ENCODE data around the gene FUT7.
A peak's percentile ranks its signal among the peaks of the same experiment; 100 is the strongest.
"Not testable (repeated sequence)": the region's sequence is repeated elsewhere in the genome, so short reads cannot be mapped to it uniquely, and the experiment has no call there.

The FUT7 gene

DNA sequence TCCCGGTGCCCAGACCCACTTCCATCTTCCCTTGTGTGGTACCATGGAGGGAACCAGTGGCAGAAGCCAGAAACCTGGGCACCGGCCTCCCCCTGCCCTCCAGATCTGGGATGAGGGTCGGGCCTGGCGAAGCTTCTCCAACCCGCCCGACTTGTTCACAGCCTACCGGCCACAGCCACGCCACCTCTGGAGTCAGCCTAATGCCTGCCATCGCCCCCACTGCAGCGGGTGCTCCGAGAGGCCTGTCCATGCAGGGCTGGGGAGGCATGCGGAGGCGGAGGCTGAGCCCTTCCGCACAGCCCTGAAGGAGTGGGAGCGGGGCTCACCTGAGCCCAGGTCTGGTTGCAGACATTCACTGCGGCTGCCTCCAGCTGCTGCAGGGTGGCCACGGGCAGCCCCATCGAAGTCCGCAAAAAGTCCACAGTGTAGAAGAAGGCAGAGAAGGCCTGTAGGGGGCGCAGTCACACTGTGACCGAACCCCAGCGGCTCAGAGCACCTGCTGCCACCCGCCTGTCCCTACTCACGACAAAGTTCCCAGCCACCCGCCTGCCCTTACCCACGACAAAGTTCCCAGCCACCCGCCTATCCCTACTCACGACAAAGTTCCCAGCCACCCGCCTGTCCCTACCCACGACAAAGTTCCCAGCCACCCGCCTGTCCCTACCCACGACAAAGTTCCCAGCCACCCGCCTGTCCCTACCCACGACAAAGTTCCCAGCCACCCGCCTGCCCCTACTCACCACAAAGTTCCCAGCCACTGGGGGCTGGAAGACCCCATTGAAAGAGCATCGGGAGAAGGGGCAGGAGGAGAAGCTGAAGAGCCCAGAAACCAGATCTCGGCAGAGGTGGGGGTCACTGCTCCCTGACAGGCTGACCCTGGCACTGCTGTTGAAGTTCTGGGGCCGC is 17.9 kb upstream of the FUT7 start:
- peak; percentile 36 for DNase-seq (ENCODE audit: low read depth)

DNA sequence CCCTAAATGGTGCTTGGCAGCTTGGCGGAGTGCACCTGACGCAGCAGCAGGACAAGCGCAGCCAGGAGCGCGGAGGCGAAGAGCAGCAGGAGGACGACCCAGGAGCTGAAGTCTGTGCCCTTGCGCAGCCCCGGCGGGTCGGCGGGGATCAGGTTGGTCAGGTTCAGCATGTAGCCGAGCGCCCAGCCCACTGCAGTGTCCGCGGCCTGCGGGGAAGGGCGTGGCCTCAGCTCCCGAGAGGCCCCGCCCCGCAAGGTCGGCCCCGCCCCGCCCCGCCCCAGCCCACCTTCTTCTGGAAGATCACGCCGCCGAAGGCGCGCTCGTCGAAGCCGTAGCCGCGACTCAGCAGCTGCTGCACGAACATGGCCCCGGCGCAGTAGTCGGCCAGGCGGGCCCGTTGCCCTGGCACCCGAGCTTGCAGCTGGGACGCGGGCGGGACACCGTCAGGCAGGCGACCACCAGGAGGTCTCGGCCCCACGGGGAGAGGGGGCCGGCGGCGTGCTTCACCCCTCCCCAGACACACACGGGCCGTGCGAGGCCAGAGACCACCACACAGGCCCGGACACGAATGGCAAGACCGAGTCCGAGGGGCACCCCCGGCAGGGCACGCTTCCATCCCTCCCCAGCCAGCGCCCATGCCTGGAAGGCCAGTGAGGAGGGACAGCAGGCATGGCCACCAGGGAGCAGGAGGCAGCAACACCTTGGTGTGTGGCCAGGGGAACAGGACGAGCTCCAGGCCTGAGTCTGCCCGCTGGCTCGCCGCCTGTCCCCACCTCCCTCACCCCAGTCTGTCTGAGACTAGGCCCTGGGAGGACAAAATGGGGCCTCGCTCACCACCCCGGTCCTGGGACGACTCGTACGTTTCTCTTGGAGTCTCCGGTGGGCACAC is 17.0 kb upstream of the FUT7 start:
- no peak for DNase-seq (ENCODE audit: low read depth)

DNA sequence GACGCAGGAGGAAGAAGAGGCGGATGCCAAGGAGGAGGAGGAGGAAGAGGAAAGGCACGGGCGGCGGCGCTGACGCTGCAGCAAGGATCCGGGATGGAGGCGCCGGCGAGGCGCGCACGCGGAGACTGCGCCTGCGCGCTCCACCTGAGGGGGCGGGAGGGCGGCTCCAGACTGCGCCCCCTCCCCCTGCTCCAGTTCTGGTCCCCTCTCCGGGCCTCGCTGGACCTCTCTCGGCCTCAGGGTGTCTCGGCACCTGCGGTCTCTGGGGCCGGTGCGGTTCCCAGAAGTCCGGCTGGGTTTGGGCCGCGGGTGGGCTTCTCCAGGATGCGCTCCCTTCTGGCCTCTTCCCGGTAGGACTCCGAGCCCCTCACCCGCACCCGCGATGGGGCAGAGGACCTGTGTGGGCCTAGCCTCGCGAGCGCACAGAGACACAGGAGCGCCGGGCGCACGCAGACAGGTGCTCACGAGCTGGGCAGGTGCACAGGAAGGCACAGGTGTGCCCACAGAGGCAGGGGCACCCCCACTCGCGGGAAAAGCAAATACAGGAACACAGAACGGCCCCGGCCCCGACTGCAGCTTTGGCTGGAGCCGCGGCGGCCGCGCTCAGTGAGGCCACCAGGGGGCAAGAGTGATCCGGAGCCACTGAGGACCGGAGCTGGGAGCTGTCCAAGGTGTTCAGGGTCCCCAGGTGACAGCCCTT is 14.3 kb upstream of the FUT7 start, which contains the start of gene NPDC1:
Gene NPDC1 (minus strand): TSS at position 90 of the 700 bp plus-strand sequence. CDS start 188 bp downstream, outside the sequence.
- DNase-seq (ENCODE audit: low read depth): peak; percentile 72

DNA sequence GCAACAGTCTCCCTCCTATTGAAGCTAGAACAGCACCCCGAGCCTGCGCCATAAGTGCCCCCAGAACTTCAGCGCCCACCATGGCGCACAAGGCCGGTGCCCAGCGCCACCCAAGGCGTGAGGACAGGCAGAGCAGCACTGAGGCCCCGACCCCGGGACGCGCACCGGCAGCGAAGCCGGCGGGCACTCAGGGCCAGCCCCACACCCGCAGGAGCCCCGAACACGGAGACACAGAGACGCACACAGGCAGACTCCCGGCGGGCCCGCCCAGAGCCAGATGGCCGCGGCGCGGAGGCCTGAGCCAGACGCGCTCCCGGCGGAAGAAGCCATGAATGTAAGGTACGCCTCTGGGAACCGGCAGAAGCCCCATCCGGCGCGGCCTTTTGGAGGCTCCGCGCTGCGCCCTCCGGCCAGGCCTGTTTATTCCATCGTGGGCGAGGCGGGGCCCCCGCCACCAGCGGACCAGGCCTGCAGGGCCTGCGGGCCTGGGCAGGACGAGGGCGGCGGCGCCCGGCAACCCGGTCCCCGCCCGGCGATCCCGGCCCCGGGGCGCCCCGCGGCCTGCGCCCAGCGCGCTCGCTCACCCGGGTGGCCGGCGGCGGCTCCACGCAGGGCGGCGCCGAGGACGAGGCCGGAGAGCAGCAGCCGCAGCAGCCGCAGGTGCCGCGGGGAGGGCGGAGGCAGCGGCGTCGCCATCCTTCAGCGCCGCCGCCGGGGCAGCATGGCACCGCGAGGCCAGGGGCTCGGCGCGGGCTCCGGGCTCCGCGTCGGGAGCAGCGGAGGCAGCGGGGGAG is 13.6 kb upstream of the FUT7 start:
- DNase-seq (ENCODE audit: low read depth): no peak

DNA sequence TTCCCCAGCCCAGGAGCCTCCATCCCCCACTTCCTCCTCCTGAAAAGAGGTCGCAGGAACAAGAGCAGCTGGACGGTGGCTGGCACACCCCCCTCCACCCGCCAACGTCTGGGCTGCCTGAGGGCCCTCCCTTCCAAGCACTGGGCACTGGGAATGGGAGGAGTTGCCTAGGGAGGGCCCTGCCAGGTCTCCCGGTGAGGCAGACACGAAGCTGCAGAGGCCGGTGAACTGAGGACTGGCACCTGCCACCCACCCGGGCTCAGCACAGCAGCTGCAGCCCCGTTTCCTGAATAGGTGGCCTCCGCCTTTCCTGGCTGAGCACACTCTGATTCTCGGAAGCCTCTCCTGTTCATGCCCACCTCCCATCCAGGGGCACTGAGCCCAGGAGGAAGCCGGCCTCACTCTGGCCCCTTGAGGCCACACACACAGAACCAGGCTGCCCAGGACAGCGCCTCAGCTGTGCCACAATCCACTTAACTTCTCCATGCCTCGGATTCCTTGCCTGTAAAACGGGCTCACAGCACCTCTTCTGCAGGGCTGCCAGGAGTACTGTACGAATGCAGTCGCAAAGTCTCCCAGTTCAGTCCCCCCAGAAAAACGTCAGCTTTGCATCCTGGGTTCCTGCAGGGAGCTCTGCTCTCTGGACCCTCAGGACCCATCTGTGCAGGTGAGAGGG is 12.8 kb upstream of the FUT7 start:
- no peak for DNase-seq (ENCODE audit: low read depth)

DNA sequence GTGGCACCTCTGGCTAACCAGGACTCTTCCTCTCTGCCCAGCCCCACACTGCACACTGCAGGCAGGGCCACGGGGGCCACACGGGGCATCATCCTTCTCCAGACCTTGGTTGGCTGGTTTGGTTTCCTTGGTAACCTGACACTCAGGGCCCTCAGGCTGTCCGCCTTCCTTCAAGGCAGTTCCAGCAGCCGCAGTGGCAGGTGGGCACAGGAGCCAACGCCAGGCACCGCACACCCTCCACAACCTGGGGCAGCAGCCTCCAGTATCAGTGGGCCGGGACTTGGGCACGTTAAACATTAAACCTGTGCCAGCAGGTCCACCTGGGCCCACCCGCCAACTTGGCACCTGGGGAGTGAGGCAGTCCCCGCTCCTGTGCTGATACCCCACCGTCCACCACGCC is 12.1 kb upstream of the FUT7 start:
- no peak for DNase-seq (ENCODE audit: low read depth)

DNA sequence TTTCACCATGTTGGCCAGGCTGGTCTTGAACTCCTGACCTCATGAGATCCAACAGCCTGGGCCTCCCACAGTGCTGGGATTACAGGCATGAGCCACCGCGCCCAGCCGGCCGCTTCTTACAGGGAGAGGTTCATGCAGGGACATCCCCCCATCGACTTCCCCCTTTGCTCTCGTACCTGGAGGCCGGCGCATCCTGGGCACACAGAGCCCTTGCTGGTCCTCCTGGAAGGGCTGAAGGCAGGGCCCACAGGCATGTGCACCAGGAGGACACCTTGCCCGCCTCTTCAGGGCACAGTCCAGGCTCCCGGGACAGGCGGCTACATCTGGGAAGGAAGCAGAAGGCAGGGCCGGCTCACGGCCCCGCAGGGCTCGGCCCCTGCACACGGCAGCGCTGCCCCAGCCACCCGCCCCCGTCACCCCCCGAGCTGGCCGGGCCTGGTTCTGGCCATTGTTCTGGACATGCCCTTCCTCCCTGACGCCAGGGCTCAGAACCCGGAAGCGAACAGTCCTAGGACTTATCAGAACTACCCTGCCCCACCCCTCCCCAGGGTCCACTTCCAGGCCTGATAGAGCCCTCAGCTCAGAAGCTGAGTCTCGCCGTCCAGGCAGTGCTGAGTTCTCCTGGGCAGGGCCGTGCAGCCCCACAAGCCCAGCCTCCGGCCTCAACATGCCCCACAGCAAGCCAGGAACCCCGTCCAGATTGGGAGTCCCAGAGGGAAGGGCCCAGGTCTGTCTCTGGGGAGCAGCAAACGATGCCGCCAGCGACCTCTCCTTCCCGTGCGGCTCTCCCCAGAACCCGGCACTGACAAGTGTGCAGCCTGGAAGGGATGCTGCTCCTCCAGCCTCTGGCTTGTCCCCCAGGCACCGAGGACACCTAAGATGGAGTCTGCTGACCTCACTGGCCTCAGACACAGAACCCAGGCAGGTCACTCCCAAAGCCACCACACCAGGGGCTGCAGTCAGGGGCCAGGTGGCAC is 11.2 kb upstream of the FUT7 start:
- no peak for DNase-seq (ENCODE audit: low read depth)

DNA sequence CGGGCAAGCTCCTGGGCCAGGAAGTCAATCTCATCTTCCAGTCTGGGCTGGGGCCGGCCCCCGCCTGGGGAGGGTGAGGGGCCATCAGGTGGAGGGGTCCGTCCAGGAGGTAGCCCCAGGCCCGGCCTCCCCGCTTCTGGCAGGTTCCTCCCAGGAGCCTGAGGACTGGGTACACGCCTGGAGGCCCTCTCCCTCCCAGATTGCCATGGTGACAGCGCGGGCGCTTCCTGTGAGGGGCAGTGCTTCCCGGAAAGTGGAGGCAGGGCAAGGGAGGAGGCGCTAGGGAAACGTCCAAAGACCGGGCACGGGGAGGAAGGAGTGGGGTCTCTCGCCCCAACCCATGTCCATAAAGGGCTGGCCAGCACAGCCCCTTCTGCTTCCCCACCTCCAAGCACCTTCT is 9.2 kb upstream of the FUT7 start:
- no peak for DNase-seq (ENCODE audit: low read depth)

DNA sequence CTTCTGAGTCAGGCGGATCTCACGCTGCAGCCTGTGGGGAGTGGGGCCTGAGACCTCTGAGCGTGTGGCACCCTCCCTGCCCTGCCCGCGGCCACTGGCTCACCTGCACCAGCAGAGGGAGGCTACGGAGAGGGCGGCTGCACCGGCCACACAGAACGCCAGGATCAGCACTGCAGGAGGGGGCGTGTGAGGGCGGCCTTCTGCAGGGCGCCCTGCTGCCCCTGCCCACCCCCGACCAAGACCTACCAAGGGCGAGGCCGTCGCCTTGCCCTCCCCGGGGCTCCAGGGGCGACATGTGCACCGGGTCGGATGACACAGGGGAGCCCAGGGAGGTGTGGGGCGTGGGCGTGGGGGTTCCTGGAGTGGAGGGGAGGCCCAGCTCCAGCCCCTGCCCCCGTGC is 8.7 kb upstream of the FUT7 start:
- no peak for DNase-seq (ENCODE audit: low read depth)

DNA sequence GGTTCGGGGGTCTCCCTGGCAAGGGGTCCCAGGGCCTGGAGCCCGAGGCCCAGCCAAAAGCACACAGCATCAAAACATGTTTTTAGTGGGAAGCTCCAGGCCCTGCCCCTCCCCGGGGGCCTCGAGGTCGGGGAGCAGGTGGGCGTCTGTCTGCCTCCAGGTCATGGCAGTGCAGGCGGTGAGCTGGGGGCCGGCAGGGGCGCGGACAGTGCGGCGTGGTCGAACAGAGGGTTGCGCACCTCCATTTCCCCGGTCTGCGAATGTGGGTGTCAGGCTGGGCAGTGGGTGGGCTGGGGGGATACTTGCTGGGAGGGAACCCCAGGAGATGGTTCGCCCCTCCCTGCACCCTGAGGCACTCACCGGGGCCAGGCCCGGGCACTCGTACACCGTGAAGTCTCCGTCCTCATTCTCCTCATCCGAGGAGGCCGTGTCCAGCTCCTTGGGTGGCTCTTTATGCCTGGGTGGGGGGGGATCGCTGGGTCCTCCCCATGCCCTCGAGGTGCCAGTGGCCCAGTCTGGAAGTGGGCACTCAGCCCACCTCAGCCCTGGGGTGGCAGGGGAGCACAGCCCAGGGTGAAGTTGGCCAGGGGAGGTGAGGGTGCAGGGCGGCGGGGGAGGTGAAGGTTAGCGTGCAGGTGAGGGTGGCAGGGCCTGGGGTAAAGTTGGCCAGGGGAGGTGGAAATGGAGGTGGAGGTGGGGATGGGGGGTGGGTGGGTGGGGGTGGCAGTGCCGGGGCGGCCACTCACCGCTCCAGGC is 7.9 kb upstream of the FUT7 start:
- no peak for DNase-seq (ENCODE audit: low read depth)

DNA sequence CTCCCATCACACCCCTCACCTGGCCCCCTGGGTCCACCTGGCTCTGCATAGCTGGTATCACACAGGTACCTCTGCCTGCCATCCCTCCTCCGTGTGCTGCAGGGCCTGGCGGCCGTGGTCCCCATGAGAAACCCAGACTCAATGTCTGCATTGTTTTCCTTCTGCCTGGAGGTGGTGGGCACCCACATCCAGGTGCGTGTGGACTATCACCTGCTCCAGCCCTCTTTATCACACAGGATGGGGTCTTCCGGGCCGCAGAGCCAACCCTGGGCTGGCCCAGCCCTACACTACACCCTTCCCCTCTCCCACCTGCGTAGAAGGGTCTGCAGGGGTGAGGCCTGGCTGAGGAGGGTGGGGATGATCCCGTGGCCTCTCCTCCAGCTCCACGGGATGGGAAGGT is 7.0 kb upstream of the FUT7 start:
- DNase-seq (ENCODE audit: low read depth): no peak

DNA sequence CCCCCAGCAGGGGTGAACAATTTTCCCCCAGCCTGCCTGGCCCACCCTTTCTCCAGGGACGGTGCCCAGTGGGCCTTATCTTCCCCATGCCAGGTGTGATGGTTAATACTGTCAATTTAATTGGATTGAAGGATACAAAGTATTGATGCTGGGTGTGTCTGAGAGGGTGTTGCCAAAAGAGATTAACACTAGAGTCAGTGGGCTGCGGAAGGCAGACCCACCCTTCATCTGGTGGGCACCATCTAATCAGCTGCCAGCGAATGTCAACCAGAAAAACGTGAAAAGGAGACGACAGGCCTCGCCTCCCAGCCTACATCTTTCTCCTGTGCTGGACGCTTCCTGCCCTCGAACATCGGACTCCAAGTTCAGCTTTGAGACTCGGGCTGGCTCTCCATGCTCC is 5.6 kb upstream of the FUT7 start:
- no peak for DNase-seq (ENCODE audit: low read depth)

DNA sequence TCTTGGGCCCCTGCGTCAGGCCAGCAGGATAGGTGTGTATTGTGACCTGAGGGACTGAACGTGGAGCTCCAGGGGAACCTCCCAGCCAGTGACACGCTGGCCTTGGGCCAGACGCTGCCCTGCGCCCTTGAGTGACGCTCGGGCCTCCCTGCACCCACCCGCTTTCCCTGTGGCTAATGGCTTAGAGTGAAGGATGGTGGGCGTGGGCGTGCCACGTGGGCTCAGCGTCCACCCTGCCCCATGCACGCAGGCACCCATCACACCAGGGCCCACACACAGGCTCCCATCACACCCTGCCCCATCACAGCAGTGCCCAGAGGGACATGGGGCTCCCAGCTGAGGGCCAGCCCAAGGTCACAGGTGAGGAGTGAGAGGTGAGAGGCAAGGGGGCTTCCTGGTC is 5.1 kb upstream of the FUT7 start:
- no peak for DNase-seq (ENCODE audit: low read depth)

DNA sequence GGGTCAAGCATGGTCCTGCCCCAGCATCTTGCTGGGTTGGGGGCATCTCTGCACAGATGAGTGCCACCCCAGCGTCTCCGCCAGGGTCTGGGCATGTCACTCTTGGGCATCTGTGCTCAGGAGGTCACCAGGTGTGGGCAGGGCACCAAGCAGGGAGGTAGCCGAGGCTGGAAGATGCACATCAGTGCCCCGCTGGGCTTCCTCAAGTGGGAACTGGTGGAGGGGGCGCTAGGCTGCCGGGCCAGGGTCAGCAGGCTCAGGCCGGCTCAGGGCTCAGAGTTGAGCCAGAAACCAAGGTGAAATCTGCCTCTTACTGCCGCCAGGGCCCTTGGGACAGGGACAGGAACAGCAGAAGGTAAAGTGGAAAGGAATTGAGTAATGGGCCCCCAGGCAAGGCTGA is 4.0 kb upstream of the FUT7 start:
- DNase-seq (ENCODE audit: low read depth): no peak

DNA sequence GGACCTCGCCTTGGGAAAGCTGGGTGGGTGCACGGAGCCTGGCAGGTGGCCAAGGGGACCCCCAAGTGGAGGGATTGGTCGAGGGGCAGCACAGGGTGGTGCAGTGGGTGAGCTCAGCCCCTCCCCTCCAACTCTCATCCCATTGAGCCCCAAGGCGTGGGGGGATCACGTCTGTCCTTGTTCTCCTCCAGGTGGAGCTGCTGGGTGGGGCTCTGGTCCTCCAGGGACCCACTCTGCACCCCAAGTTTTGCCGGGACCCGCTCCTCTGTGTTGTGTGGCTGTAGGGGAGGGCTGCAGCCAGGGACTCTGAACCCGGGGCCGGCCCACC is 3.6 kb upstream of the FUT7 start:
- no peak for DNase-seq (ENCODE audit: low read depth)

DNA sequence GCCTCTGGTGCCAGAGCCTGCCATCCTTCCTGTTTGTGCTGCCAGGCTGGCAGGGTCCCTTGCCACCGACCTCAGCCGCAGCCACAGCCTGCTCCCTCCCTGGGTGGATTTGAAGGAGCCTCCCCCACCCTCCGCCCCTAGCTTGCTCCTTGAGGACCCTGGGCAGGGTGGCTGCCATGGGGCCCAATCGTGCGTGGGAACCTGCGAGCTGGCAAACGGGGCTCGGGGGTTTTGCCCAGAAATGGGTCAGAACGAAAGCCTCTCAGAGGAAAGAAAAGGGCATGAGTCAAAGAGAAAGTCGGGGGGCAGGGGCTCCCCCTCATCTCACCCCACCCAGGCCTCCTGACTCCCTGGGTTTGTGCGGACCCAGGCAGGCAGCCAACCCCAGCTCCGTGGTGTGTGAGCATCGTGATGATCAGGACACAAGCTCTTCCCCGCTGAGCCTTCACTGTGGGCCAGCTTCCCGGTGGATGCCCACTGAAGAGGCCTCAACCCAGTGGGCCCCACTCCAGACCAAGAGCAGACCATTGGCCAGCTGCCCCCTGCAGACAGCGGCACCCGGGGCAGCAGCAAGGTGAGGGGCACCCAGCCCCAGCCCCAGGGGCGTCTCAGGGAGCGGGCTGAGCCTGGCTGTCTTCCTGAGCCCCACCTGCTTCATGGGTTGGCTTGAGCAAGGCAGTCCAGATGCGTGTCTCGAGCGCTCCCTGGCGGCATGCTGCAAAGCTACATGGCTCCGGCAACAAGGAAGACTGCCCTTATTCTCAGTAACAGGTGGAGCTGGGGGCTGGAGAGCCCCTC is 3.0 kb upstream of the FUT7 start:
- peak; percentile 76 for DNase-seq (ENCODE audit: low read depth)

DNA sequence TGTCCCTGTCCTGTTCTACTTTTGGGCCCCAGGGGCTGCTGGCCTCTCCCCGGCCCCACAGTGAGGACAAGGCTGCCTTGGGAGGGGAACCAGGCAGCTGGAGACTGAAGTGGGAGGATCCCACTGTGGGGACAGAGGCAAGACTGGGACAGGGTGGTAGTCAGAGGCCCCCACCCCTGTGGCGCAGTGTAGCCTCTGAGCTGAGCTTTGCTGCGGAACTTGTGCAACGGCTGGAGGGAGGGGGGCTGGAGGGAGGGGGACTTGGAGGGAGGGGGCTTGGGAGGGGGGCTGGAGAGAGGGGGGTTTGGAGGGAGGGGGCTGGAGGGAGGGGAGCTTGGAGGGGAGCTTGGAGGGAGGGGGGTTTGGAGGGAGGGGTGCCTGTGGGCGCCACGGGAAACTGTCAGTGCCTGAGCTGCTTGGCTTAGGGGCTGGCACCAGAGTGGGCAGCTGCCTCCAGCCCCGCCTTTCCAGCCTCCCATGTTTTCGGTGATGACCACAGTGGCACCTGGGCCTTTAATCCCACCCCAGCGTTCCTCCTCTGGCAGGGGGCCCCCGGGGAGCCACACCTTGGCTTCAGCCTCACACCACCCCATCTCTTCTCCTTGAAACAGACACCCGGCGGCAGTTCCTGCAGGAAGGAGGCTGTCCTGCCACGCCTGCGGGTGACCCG is 2.3 kb upstream of the FUT7 start:
- no peak for DNase-seq (ENCODE audit: low read depth)

DNA sequence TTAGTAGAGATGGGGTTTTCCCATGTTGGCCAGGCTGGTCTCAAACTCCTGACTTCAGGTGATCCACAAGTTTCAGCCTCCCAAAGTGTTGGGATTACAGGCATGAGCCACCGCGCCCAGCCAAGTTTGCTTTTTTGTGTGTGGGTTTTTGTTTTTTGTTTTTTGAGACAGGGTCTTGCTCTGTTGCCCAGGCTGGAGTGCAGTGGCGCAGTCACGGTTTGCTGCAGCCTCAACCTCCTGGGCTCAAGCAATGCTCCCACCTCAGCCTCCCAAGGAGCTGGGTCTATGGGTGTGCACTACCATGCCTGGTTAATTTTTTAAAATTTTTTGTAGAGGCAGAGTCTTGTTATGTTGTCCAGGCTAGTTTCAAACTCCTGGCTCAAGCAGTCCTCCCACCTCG is 1.6 kb upstream of the FUT7 start:
- DNase-seq (ENCODE audit: low read depth): not testable (repeated sequence)
